ENCODE results near the gene GRHL1.

The GRHL1 gene

GRCh38 chr2:9949239-9949991, 2.1 kb upstream of the GRHL1 start:
- no peak for DNase-seq (ENCODE audit: low read depth)

GRCh38 chr2:9949992-9950520, 1.4 kb upstream of the GRHL1 start:
- no peak for DNase-seq (ENCODE audit: low read depth)

- peak; percentile 39 for DNase-seq (ENCODE audit: low read depth)
These were observed 797 bp upstream of the GRHL1 start for GRCh38 chr2:9950521-9951271.

- DNase-seq (ENCODE audit: low read depth) = no peak
These were observed 296 bp upstream of the GRHL1 start for GRCh38 chr2:9951272-9951521.

- DNase-seq (ENCODE audit: low read depth) = no peak
These were observed 819 bp downstream of the GRHL1 start for GRCh38 chr2:9952286-9952737.

GRCh38 chr2:9952856-9953503, 1.5 kb downstream of the GRHL1 start:
- DNase-seq (ENCODE audit: low read depth) = no peak

GRCh38 chr2:9954136-9954535, 2.6 kb downstream of the GRHL1 start:
- no peak for DNase-seq (ENCODE audit: low read depth)

- DNase-seq (ENCODE audit: low read depth) = no peak
These were observed 6.6 kb downstream of the GRHL1 start for GRCh38 chr2:9958057-9958456.

- no peak for DNase-seq (ENCODE audit: low read depth)
These were observed 7.8 kb downstream of the GRHL1 start for GRCh38 chr2:9959262-9959661.

- no peak for DNase-seq (ENCODE audit: low read depth)
These were observed 9.5 kb downstream of the GRHL1 start for GRCh38 chr2:9961013-9961412.

GRCh38 chr2:9964334-9964980, 13.0 kb downstream of the GRHL1 start:
- DNase-seq (ENCODE audit: low read depth) = no peak

- DNase-seq (ENCODE audit: low read depth) = no peak
These were observed 13.8 kb downstream of the GRHL1 start for GRCh38 chr2:9965119-9965822.

- no peak for DNase-seq (ENCODE audit: low read depth)
These were observed 15.1 kb downstream of the GRHL1 start for GRCh38 chr2:9966491-9967022.

- no peak for DNase-seq (ENCODE audit: low read depth)
These were observed 15.7 kb downstream of the GRHL1 start for GRCh38 chr2:9967053-9967775.

GRCh38 chr2:9968553-9969497, 17.3 kb downstream of the GRHL1 start:
- DNase-seq (ENCODE audit: low read depth) = no peak

- DNase-seq (ENCODE audit: low read depth) = no peak
These were observed 18.9 kb downstream of the GRHL1 start for GRCh38 chr2:9970200-9971044.

GRCh38 chr2:9971105-9971818, 19.8 kb downstream of the GRHL1 start:
- no peak for DNase-seq (ENCODE audit: low read depth)

GRCh38 chr2:9971890-9972289, 20.4 kb downstream of the GRHL1 start:
- DNase-seq (ENCODE audit: low read depth) = no peak

Measured in activated T-cell treated with anti-CD3 and anti-CD28 coated beads for 48 hours (primary cell).